GM12801 (cell line): ENCODE data around the gene PRLR.

ENCODE experiments used
- TF ChIP-seq, protein P1 (sequence below): IDR thresholded peaks from one replicate; pipeline ENCODE4 v1.5.1; 2011; ENCODE audit warnings: control low read depth; ENCODE audit not compliant: insufficient read length; ENCODE audit errors: extremely low read depth

PRLR gene

DNA sequence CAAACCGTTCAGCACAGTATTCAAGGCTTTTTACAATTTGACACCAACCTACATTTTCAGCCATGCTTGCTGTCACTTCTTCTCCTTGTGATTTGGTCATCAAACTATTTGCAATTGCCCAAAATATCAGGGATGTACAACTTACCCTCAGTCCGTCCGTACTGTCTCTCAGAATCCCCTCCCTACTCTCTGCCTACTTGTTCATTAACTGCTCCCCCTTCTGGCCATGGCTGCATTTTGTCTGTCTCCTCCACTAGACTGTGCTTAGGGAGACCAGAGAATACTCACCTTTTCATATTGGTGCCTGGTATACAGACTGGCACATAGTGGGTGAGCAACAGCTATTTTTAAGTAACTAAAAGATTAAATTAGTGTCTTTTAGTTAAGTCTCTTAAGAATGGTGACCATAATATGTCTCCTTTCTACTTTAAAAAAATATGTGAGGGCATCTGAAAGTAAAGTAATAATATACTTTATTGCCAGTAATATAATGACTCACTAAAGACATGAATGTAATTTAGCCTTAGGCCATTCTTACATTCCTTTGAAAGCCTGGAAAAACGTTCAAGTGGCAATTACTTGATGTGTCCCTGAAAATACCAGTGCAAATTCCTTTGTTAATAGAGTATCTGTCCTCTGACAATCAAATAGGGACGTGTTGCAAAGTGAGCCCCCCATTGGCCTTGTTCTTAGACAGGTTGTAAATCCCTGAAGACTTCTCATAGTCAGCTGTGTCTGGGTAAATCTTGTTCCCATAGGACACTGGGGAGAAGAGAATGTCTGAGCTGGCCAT, 27.8 kb downstream of the PRLR start:
- TF ChIP-seq, protein P1, sequence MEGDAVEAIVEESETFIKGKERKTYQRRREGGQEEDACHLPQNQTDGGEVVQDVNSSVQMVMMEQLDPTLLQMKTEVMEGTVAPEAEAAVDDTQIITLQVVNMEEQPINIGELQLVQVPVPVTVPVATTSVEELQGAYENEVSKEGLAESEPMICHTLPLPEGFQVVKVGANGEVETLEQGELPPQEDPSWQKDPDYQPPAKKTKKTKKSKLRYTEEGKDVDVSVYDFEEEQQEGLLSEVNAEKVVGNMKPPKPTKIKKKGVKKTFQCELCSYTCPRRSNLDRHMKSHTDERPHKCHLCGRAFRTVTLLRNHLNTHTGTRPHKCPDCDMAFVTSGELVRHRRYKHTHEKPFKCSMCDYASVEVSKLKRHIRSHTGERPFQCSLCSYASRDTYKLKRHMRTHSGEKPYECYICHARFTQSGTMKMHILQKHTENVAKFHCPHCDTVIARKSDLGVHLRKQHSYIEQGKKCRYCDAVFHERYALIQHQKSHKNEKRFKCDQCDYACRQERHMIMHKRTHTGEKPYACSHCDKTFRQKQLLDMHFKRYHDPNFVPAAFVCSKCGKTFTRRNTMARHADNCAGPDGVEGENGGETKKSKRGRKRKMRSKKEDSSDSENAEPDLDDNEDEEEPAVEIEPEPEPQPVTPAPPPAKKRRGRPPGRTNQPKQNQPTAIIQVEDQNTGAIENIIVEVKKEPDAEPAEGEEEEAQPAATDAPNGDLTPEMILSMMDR, result no peak

- TF ChIP-seq, protein P1, result no peak
Observed at GRCh38 chr5:35201291-35201690, 29.0 kb downstream of the PRLR start.

DNA sequence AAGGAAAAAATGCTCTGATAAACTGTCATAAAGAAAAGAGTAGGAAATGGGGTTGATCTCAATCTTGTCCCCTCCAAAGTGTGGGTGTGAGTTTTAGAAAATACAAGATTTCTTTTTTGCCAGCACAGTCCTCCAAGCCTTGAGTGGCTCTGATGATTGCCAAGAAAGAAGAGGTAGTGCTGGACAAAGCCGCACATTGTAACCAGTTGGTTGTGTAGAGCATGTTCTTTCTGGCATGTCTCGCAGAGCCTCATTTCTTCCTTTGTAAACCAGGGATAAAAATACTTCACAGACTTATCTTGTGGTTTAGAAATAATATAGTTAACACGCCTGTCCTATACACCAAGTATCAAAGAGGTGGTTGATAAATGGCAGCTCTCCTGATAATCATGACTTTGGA, 30.4 kb downstream of the PRLR start:
- TF ChIP-seq, protein P1, result no peak

DNA sequence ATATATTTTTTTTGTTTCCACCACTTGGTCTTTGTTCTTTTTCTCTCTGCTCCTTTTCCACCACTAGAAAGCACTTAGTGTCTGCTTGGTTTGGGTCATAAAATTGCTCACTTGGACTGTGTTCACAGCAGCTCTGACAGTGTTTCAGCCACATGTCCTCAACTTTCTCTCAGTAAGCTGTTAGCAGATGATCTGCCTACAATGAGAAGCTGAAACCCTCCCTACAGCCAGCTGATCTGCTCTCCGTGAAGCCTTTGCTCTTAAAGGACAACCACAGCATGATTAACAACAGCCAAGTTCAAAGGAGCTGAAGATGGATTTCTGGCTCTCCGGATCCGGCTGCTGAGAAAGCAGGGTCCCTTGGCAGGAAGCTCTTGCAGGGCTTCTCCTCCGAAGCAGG, 31.6 kb downstream of the PRLR start:
- TF ChIP-seq, protein P1, result no peak

DNA sequence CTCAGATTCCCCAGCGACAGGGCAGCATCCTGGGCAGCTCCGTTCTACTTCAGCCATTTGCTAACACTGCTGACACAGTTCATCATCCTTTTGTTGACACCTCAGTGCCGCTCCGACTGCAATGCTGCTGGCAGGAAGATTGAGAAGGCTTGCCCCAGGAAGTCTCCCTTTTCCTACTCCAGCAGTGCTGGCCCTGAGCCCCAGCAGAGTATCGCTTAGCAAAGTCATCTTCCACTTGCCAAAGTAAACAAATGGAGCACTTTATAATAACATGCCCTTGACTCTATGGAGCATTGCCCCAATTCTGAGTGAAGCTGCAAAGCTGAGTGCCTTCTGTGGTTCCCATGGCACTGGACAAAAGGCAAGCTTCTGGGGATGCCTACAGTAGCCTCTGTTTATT, 32.2 kb downstream of the PRLR start:
- TF ChIP-seq, protein P1, result no peak

DNA sequence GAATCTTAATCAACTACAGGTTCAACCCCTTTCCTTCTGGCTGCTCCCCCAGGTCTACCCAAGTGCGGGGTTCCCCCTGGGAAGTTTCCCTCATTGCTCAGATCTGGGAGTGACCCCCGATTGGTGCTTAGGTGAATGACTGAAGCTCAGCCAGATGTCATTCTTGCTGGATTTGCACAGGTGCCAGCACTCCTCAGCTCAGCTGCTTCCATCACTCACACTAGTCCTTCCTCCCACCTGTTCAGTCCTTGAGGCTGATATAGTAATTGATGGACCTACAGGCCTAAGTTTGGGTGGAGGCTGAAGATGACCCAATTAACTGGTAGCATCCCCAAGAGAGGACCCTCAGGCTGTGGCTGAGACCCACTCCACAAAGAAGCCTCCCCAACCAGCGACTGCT, 32.9 kb downstream of the PRLR start:
- TF ChIP-seq, protein P1, result no peak

DNA sequence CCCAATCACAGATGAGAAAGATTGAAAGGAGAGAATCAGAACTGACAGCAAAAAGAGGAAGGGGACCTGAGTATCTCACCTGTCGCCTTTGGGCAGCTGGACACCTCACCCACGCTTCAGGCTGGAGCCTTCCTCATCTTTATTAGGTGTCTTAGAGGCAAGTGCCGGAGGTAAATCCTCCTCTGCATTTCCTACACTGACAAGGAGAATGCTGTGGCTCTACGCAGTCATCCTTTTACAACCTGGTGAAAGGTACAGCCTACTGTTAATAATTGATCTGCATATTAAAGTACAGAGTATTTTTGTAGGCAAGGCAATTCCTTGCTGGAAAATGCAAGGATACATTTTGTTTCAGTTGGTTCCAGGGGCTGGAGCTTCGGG, 34.8 kb downstream of the PRLR start:
- TF ChIP-seq, protein P1, result no peak
